HepG2 (cell line): Measurements from ENCODE around the gene SCAANT1. TPM values are rescaled to one million over a fixed set of nuclear protein-coding genes. Genes with fewer than 3 reads are reported as not detected.
A peak's percentile ranks its signal among the peaks of the same experiment; 100 is the strongest.

ENCODE experiments used
- NCOA2 ChIP-seq: sonication (generic); formaldehyde crosslinking; IDR thresholded peaks from 2 replicates; pipeline ENCODE4 v1.8.0; 2022; ENCODE audit warnings: inconsistent platforms
- RXRB ChIP-seq: IDR thresholded peaks from 2 replicates; pipeline ENCODE4 v1.6.1; 2016; ENCODE audit warnings: borderline replicate concordance, missing genetic modification reagents, missing compliant biosample characterization
- ZNF564 ChIP-seq: sonication (generic); formaldehyde crosslinking; IDR thresholded peaks from 2 replicates; pipeline ENCODE4 v1.8.1; 2023; ENCODE audit warnings: mild to moderate bottlenecking, missing genetic modification reagents
- polyA plus RNA-seq, 8 experiments: library from polyadenylated mRNA; depleted of rRNA in 3 of 8; stranded (reverse) in 7 of 8; unstranded in 1 of 8; fragments of >200 nt; fragmentation: Illumina TruSeq in 4 of 8; extraction: Trizol in 4 of 8; gene quantifications; 2 replicates each; pipeline versions ENCODE4 v1.2.1 to v1.2.3, GENCODE V29; 2011 to 2016; ENCODE audit warnings: low read depth in 4 of 8, missing spikeins in 1 of 8, mixed read lengths in 1 of 8; ENCODE audit not compliant: insufficient read depth in 1 of 8
- total RNA-seq, 5 experiments: library from RNA; depleted of rRNA; stranded (reverse); fragments of >200 nt; fragmentation: Illumina TruSeq; extraction: Trizol; gene quantifications; 2 replicates each; pipeline ENCODE4 v1.2.3, GENCODE V29; 2016; ENCODE audit warnings: low read depth in 1 of 5
- TF ChIP-seq, protein P1 (sequence below): sonication (generic); formaldehyde crosslinking; IDR thresholded peaks from 2 replicates; pipeline ENCODE4 v1.4.0; 2020; ENCODE audit warnings: mild to moderate bottlenecking, missing genetic modification reagents
- TF ChIP-seq, protein P2 (sequence below): IDR thresholded peaks from 2 replicates; pipeline ENCODE4 v1.6.1; 2016; ENCODE audit warnings: low read depth, missing genetic modification reagents, missing compliant biosample characterization
- TF ChIP-seq, protein P3 (sequence below): sonication (generic); formaldehyde crosslinking; IDR thresholded peaks from 2 replicates; pipeline ENCODE4 v1.4.0; 2020; ENCODE audit warnings: mild to moderate bottlenecking, missing genetic modification reagents
- TF ChIP-seq, protein P4 (sequence below), 2 experiments: sonication (generic) in 1 of 2; formaldehyde crosslinking in 1 of 2; IDR thresholded peaks; 2 replicates each; pipeline versions ENCODE4 v1.5.1 to v1.6.1; 2011 to 2020; ENCODE audit warnings: borderline replicate concordance in 1 of 2, low read depth in 1 of 2, low read length in 1 of 2, mild to moderate bottlenecking in 1 of 2, missing genetic modification reagents in 1 of 2, moderate library complexity in 1 of 2

The SCAANT1 gene
- total and polyA plus RNA-seq, 2 of the 13 experiments (the other 11 are each of a cell fraction or from before 2014, with no cell fraction given): not detected

DNA sequence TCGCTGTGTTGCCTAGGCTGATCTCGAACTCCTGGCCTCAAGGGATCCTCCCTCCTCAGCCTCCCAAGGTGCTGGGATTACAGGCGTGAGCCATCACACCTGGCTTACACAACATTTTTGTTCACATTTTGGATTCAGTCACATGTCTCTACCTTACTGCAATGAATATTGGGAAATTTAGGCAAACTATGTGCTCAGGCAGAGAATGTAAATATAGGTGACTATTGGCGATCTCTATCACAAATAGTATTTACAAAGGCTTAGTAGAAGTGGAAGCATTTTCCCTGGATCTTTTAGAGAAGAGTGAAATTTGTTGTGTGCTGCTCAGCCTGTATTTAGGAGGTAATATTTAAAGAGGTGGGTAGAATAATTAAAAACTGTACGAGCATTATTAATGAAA lies 20.7 kb downstream of the SCAANT1 start (continued):
- TF ChIP-seq, protein P1, sequence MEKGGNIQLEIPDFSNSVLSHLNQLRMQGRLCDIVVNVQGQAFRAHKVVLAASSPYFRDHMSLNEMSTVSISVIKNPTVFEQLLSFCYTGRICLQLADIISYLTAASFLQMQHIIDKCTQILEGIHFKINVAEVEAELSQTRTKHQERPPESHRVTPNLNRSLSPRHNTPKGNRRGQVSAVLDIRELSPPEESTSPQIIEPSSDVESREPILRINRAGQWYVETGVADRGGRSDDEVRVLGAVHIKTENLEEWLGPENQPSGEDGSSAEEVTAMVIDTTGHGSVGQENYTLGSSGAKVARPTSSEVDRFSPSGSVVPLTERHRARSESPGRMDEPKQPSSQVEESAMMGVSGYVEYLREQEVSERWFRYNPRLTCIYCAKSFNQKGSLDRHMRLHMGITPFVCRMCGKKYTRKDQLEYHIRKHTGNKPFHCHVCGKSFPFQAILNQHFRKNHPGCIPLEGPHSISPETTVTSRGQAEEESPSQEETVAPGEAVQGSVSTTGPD (CRISPR knock-in tag): 0 out of 2 replicates have a peak, but pooled peaks have one; percentile 62
- TF ChIP-seq, protein P2, sequence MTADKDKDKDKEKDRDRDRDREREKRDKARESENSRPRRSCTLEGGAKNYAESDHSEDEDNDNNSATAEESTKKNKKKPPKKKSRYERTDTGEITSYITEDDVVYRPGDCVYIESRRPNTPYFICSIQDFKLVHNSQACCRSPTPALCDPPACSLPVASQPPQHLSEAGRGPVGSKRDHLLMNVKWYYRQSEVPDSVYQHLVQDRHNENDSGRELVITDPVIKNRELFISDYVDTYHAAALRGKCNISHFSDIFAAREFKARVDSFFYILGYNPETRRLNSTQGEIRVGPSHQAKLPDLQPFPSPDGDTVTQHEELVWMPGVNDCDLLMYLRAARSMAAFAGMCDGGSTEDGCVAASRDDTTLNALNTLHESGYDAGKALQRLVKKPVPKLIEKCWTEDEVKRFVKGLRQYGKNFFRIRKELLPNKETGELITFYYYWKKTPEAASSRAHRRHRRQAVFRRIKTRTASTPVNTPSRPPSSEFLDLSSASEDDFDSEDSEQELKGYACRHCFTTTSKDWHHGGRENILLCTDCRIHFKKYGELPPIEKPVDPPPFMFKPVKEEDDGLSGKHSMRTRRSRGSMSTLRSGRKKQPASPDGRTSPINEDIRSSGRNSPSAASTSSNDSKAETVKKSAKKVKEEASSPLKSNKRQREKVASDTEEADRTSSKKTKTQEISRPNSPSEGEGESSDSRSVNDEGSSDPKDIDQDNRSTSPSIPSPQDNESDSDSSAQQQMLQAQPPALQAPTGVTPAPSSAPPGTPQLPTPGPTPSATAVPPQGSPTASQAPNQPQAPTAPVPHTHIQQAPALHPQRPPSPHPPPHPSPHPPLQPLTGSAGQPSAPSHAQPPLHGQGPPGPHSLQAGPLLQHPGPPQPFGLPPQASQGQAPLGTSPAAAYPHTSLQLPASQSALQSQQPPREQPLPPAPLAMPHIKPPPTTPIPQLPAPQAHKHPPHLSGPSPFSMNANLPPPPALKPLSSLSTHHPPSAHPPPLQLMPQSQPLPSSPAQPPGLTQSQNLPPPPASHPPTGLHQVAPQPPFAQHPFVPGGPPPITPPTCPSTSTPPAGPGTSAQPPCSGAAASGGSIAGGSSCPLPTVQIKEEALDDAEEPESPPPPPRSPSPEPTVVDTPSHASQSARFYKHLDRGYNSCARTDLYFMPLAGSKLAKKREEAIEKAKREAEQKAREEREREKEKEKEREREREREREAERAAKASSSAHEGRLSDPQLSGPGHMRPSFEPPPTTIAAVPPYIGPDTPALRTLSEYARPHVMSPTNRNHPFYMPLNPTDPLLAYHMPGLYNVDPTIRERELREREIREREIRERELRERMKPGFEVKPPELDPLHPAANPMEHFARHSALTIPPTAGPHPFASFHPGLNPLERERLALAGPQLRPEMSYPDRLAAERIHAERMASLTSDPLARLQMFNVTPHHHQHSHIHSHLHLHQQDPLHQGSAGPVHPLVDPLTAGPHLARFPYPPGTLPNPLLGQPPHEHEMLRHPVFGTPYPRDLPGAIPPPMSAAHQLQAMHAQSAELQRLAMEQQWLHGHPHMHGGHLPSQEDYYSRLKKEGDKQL (CRISPR knock-in tag): peak; percentile 41; the same call in 1 of the 2 replicates
- TF ChIP-seq NCOA2 (CRISPR knock-in tag): 0 out of 2 replicates have a peak, but pooled peaks have one; percentile 11
- TF ChIP-seq, protein P3, sequence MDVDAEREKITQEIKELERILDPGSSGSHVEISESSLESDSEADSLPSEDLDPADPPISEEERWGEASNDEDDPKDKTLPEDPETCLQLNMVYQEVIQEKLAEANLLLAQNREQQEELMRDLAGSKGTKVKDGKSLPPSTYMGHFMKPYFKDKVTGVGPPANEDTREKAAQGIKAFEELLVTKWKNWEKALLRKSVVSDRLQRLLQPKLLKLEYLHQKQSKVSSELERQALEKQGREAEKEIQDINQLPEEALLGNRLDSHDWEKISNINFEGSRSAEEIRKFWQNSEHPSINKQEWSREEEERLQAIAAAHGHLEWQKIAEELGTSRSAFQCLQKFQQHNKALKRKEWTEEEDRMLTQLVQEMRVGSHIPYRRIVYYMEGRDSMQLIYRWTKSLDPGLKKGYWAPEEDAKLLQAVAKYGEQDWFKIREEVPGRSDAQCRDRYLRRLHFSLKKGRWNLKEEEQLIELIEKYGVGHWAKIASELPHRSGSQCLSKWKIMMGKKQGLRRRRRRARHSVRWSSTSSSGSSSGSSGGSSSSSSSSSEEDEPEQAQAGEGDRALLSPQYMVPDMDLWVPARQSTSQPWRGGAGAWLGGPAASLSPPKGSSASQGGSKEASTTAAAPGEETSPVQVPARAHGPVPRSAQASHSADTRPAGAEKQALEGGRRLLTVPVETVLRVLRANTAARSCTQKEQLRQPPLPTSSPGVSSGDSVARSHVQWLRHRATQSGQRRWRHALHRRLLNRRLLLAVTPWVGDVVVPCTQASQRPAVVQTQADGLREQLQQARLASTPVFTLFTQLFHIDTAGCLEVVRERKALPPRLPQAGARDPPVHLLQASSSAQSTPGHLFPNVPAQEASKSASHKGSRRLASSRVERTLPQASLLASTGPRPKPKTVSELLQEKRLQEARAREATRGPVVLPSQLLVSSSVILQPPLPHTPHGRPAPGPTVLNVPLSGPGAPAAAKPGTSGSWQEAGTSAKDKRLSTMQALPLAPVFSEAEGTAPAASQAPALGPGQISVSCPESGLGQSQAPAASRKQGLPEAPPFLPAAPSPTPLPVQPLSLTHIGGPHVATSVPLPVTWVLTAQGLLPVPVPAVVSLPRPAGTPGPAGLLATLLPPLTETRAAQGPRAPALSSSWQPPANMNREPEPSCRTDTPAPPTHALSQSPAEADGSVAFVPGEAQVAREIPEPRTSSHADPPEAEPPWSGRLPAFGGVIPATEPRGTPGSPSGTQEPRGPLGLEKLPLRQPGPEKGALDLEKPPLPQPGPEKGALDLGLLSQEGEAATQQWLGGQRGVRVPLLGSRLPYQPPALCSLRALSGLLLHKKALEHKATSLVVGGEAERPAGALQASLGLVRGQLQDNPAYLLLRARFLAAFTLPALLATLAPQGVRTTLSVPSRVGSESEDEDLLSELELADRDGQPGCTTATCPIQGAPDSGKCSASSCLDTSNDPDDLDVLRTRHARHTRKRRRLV (CRISPR knock-in tag): no peak
- no peak for TF ChIP-seq ZNF564 (CRISPR knock-in tag)
- TF ChIP-seq RXRB (CRISPR knock-in tag): no peak
- TF ChIP-seq, protein P4, sequence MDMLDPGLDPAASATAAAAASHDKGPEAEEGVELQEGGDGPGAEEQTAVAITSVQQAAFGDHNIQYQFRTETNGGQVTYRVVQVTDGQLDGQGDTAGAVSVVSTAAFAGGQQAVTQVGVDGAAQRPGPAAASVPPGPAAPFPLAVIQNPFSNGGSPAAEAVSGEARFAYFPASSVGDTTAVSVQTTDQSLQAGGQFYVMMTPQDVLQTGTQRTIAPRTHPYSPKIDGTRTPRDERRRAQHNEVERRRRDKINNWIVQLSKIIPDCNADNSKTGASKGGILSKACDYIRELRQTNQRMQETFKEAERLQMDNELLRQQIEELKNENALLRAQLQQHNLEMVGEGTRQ (IDR thresholded peaks at IDR 0.05; ENCODE audit: low read depth, low read length): peak; percentile 29; the same call in 1 of the 2 replicates
- TF ChIP-seq, protein P4 (CRISPR knock-in tag; IDR thresholded peaks at IDR 0.05; ENCODE audit: borderline replicate concordance): peak; percentile 28; the same call in 1 of the 2 replicates
